ENCODE data around the gene SLC14A1.

SLC14A1 gene

GRCh38 chr18:45724601-45725000 is 620 bp downstream of the SLC14A1 start:
- no peak overlapping the region for H3K27ac ChIP-seq
- H3K27me3 ChIP-seq (ENCODE audit: insufficient read depth, low read depth, severe bottlenecking), result peaks cover 89% of the 10 kb centered on the region
- H3K9me3 ChIP-seq (ENCODE audit: severe bottlenecking), result no peaks in the 10 kb centered on the region
- H3K4me3 ChIP-seq (ENCODE audit: low read depth, low read length), result no peak overlapping the region
- TF ChIP-seq CTCF (IDR thresholded peaks at IDR 0.05; ENCODE audit: low read depth, low read length), result no peak
- no peak for DNase-seq
- H3K36me3 ChIP-seq, result no peaks in the 10 kb centered on the region

DNA sequence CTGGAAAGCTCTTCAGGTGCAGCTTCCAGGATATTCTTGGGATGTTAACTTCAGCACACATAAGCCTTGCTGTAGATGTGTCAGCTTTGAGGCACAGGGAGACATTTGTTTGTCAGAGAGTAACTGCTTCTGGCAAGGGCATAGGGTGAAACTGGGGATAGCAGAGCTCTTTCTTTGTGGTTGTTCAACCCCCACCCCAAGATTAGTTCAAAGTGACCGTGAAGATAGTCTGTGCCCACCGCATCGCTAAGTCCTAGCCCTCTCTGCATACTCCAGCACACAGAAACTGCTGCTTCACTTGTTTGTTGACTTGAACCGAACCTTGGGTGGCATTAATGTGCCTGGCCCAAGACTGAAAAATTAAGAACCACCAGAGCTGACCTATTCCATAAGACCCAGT is 1.4 kb downstream of the SLC14A1 start:
- Histone ChIP-seq H3K9me3 (ENCODE audit: severe bottlenecking) (no peaks in the 10 kb centered on the region), H3K27me3 (ENCODE audit: insufficient read depth, low read depth, severe bottlenecking) (peaks cover 89% of the 10 kb centered on the region), H3K4me3 (ENCODE audit: low read depth, low read length) (no peak overlapping the region), H3K36me3 (no peaks in the 10 kb centered on the region), H3K27ac (no peak overlapping the region)
- DNase-seq, result no peak
- TF ChIP-seq CTCF (IDR thresholded peaks at IDR 0.05; ENCODE audit: low read depth, low read length), result no peak

DNA sequence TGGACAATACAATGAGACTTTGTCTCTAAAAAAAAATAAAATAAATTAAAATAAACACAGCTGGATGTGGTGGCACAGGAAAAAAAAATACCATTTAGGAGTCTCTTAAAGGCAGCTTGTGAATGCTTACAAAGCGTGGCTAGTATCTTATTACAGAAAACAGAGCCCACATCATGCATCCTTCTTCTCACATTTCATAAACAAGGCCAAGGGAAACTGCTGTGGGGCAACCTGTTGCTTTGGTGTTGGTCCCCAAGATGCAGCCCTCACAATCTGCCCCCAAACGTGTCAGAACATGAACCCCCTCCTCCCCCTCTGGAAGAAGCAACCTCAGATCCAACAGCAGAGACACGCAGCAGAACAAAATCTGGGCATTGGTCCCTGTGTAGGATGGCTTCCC is 2.6 kb downstream of the SLC14A1 start:
- Histone ChIP-seq H3K9me3 (ENCODE audit: severe bottlenecking) (no peaks in the 10 kb centered on the region), H3K27me3 (ENCODE audit: insufficient read depth, low read depth, severe bottlenecking) (peaks cover 89% of the 10 kb centered on the region), H3K36me3 (no peaks in the 10 kb centered on the region), H3K27ac (no peak overlapping the region), H3K4me3 (ENCODE audit: low read depth, low read length) (no peak overlapping the region)
- DNase-seq, result no peak
- TF ChIP-seq CTCF (IDR thresholded peaks at IDR 0.05; ENCODE audit: low read depth, low read length), result no peak

DNA sequence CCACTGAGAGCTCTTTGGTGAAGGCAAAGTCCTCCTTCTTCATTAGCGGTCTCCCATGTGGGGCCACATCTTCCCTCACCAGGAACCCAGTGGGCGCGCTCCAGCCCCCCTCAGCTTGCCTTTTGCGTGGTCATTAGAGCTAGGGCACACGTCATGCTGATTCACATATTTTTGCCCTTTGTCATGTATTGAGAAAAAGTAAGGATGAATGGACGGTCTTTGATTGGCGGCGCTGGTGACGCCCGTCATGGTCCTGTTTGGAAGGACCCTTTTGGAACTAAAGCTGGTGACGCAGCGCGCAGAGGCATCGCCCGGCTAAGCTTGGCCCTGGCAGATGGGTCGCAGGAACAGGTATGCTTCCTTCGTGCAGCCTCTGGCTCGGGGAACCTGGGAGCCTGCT is 3.1 kb downstream of the SLC14A1 start:
- peaks cover 89% of the 10 kb centered on the region for H3K27me3 ChIP-seq (ENCODE audit: insufficient read depth, low read depth, severe bottlenecking)
- no peak for TF ChIP-seq CTCF (IDR thresholded peaks at IDR 0.05; ENCODE audit: low read depth, low read length)
- no peaks in the 10 kb centered on the region for H3K9me3 ChIP-seq (ENCODE audit: severe bottlenecking)
- no peaks in the 10 kb centered on the region for H3K36me3 ChIP-seq
- H3K27ac ChIP-seq, result no peak overlapping the region
- H3K4me3 ChIP-seq (ENCODE audit: low read depth, low read length), result no peak overlapping the region
- no peak for DNase-seq

DNA sequence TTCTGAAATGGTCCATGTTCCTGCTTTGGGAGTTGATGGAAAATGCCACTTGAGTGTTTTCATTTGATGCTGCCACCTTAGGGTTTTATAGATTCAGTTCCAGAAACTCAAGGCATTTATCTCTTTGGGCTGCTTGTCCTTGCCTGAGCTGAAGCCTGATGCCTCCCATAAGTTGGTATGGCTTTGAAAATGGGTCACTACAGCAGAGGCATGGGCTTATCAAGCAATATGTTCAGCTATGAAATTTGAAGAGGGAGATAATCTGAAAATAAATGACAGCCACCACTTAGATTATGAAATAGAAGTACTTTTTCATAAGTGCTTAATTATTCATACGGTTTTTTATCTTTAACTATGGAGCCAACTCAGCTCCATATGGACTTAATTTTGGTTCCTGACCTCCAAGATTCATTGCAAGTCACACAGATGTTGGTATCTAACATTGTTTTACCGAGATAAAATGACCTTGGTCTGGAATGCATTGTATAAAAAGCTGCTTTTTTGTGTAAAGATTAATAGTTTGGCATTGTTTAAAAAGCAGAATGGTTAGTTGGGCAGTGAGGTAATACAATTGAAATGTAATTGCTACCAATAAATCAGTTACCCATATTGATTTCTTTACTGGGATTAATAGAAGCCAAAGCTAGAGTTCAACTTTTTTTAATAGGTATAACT is 4.5 kb downstream of the SLC14A1 start:
- Histone ChIP-seq H3K36me3 (no peaks in the 10 kb centered on the region), H3K27ac (no peak overlapping the region), H3K9me3 (ENCODE audit: severe bottlenecking) (no peaks in the 10 kb centered on the region), H3K27me3 (ENCODE audit: insufficient read depth, low read depth, severe bottlenecking) (peaks cover 92% of the 10 kb centered on the region), H3K4me3 (ENCODE audit: low read depth, low read length) (no peak overlapping the region)
- TF ChIP-seq CTCF (IDR thresholded peaks at IDR 0.05; ENCODE audit: low read depth, low read length), result no peak
- no peak for DNase-seq

Data from WERI-Rb-1 (cell line).